Lung microvascular endothelial cell (primary cell): Measurements from ENCODE around the gene HMOX1. TPM values are rescaled to one million over a fixed set of nuclear protein-coding genes. Genes with fewer than 3 reads are reported as not detected.
"Not testable (repeated sequence)": the region's sequence is repeated elsewhere in the genome, so short reads cannot be mapped to it uniquely, and the experiment has no call there.

Source experiments
- DNase-seq, 2 donors: peaks; one replicate each; pipeline versions ENCODE4 v3.0.0 to v3.0.0-alpha.2; 2010; ENCODE audit warnings: low read depth in 2 of 2
- total RNA-seq: library from RNA; depleted of rRNA; stranded (reverse); fragments of >200 nt; gene quantifications from 2 replicates; pipeline ENCODE4 v1.2.1, GENCODE V29; 2014

HMOX1 gene
- total RNA-seq, 1 donor from 2014 or later: 60.7 TPM

- no peak for DNase-seq
These were observed 51.5 kb downstream of the HMOX1 start for GRCh38 chr22:35432228-35432905.

- DNase-seq: no peak
These were observed 53.3 kb downstream of the HMOX1 start for GRCh38 chr22:35434061-35434710.

GRCh38 chr22:35435201-35435740 is 54.4 kb downstream of the HMOX1 start:
- DNase-seq: no peak

- DNase-seq: no peak
These were observed 55.5 kb downstream of the HMOX1 start for GRCh38 chr22:35436421-35436820.

- DNase-seq: no peak
These were observed 56.2 kb downstream of the HMOX1 start for GRCh38 chr22:35437049-35437448.

- DNase-seq: not testable (repeated sequence)
These were observed 57.9 kb downstream of the HMOX1 start for GRCh38 chr22:35438673-35439364.

- no peak for DNase-seq
These were observed 58.4 kb downstream of the HMOX1 start for GRCh38 chr22:35439365-35439717.

- DNase-seq: no peak
These were observed 59.2 kb downstream of the HMOX1 start for GRCh38 chr22:35440129-35440528.

- no peak for DNase-seq
These were observed 60.7 kb downstream of the HMOX1 start for GRCh38 chr22:35441489-35442100.

GRCh38 chr22:35442471-35442870 is 61.6 kb downstream of the HMOX1 start:
- no peak for DNase-seq

GRCh38 chr22:35443338-35443737 is 62.4 kb downstream of the HMOX1 start:
- DNase-seq: no peak

Other genes with a start within 250 kb of the HMOX1 start
- 7.0 and 8.1 TPM in 2 replicates for gene HMGXB4, start 123.6 kb upstream of the HMOX1 start, total RNA-seq
- 18.1 and 27.2 TPM in 2 replicates for gene TOM1, start 81.2 kb upstream of the HMOX1 start, total RNA-seq
- gene MCM5, start 19.0 kb downstream of the HMOX1 start, total RNA-seq: 15.3 and 31.8 TPM in 2 replicates
- not detected in 2 replicates for gene RASD2, start 159.7 kb downstream of the HMOX1 start, total RNA-seq
- gene MB, start 236.2 kb downstream of the HMOX1 start, total RNA-seq: not detected in 2 replicates